GM12875 (cell line): ENCODE results near the gene TDRD5.

Source experiments
- H3K4me3 ChIP-seq: one replicate; pipeline ENCODE4 v1.5.1; 2011; ENCODE audit warnings: low read depth, low read length, control low read depth
- TF ChIP-seq, protein P1 (sequence below): IDR thresholded peaks from 2 replicates; pipeline ENCODE4 v1.5.1; 2011; ENCODE audit warnings: low read depth, mild to moderate bottlenecking, control low read depth, inconsistent platforms, low read length, moderate library complexity, borderline replicate concordance; ENCODE audit not compliant: insufficient read depth

The TDRD5 gene

DNA sequence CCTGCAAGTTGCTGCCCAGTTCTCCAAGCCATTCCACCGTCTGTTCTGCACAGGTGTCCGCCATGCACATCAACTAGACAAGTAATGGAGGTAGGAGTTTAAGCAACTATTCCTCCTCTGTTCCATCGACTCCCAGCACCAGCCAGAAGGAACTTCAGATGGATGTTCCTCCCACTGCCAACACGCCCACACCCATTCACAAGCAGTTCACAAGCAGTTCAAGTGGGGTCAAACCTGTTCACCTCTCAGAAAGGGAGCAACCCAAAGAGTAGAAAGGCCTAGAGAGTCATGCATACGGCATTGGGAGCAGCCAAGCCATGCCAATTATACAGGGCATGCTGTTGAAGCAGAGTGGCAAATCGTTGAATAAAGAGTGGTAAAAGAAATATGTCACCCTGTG is 4.3 kb upstream of the TDRD5 start:
- TF ChIP-seq, protein P1, sequence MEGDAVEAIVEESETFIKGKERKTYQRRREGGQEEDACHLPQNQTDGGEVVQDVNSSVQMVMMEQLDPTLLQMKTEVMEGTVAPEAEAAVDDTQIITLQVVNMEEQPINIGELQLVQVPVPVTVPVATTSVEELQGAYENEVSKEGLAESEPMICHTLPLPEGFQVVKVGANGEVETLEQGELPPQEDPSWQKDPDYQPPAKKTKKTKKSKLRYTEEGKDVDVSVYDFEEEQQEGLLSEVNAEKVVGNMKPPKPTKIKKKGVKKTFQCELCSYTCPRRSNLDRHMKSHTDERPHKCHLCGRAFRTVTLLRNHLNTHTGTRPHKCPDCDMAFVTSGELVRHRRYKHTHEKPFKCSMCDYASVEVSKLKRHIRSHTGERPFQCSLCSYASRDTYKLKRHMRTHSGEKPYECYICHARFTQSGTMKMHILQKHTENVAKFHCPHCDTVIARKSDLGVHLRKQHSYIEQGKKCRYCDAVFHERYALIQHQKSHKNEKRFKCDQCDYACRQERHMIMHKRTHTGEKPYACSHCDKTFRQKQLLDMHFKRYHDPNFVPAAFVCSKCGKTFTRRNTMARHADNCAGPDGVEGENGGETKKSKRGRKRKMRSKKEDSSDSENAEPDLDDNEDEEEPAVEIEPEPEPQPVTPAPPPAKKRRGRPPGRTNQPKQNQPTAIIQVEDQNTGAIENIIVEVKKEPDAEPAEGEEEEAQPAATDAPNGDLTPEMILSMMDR = no peak

DNA sequence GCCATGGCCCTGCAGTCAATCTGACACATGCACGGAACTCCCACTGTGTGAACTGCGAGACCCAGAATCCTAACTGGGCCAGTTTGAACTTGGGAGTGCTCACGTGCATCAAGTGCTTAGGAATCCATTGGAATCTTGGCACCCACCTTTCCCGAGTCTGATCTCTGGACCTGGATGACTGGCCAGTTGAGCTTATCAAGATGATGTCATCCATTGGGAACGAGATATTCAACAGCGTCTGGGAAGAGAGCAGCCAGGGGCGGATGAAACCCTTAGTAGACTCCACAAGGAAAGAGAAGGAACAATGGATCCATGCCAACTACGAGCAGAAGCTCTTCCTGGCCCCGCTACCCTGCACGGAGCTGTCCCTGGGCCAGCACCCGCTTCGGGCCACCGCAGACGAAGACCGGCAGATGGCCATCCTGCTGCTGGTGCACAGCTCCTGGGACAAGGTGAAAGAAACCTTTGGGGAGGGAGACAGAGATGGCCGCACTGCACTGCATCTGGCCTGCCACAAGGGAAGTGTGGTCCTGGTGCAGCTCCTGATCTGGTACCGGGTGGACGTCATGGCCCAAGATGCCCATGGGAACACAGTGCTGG is 3.1 kb upstream of the TDRD5 start:
- TF ChIP-seq, protein P1 = no peak
- H3K4me3 ChIP-seq = no peak overlapping the region

More for the DNA sequence above, 4.3 kb upstream of the TDRD5 start:
- H3K4me3 ChIP-seq = no peak overlapping the region

DNA sequence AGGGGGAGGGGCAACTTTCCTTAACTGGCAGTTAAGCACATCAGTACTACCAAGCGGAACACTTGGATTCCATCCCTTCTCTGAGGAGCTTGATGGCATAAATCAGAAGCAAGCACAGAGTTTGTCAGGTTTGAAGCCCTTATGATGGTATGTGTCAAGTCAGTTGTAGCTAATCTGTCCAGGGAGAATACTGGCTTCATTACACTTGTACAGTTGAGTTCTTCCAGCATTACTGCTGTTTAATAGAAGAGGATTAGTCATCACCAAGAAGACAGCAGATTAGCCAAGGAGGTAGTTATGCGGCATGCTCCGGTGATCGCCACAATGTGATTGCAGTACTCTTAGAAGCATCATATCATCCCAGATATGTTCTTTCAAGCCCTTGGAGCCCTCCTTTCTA is 2.1 kb upstream of the TDRD5 start:
- TF ChIP-seq, protein P1 = no peak
- no peak overlapping the region for H3K4me3 ChIP-seq

DNA sequence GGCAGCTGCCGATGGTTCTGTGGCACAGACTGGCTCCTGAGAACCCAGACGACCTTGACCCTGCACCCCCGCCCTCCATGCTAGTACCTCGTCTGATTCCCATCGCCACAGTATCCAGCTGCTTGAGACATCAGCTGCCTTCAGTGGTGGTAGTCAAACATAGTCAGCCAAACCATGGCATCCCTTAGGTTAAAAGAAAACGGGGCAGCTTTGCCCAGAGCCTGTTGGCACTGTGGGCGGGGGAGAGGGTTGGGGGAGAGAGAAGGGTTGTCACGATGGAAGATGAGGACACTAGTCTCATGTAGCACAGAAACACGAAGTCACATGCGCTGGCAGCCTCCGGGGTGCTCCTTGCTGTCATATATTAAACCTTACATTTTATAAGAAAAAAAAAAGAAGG is 961 bp upstream of the TDRD5 start:
- H3K4me3 ChIP-seq = no peak overlapping the region
- TF ChIP-seq, protein P1 = no peak

GRCh38 chr1:179591253-179591591 is 410 bp upstream of the TDRD5 start:
- TF ChIP-seq, protein P1 = no peak

GRCh38 chr1:179598631-179599030 is 7.0 kb downstream of the TDRD5 start:
- TF ChIP-seq, protein P1 = no peak
- H3K4me3 ChIP-seq = no peak overlapping the region

More at GRCh38 chr1:179591253-179591591, 410 bp upstream of the TDRD5 start:
- no peak overlapping the region for H3K4me3 ChIP-seq

DNA sequence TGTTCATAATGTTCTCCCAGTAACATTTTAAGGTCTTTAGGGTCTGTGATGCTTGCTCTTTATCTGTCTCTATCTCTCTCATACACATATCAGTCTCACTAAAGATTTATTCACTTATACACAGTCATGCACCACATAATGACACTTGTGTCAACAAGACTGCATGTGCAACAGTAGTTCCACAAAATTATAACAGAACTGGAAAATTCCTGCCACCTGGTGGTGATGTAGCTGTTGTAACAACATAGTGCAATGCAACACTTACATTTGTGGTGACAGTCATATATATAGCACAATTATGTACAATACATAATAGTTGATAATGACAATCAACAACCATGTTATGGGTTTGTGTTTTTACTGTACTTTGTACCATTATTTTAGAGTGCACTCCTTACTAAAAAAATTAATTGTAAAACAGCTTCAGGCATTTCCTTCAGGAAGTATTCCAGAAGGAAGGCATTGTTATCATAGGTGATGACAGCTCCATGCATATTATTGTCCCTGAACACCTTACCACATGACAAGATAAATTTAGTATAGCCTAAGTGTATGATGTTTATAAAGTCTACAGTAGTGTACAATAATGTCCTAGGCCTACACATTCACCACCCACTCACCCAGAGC is 8.1 kb downstream of the TDRD5 start:
- TF ChIP-seq, protein P1 = peak; percentile 13; the same call in 1 of the 2 replicates
- no peak overlapping the region for H3K4me3 ChIP-seq
